C4-2B (cell line): ENCODE data around the gene NRXN3.

Experiments
- CTCF ChIP-seq: fragments of 450-650 bp; conservative IDR thresholded peaks from 2 replicates; pipeline ENCODE4 v1.5.1; 2017; ENCODE audit warnings: mild to moderate bottlenecking
- ZFX ChIP-seq: fragments of 450-650 bp; IDR thresholded peaks from 2 replicates; pipeline ENCODE4 v1.6.1; 2017

- TF ChIP-seq CTCF (no peak), ZFX (no peak)
Measured at GRCh38 chr14:78240567-78240966, 70.4 kb downstream of the NRXN3 start.
